Liver (tissue), 9 donors: Measurements from ENCODE around the gene CELF4. TPM values are rescaled to one million over a fixed set of nuclear protein-coding genes. Genes with fewer than 3 reads are reported as not detected.

Experiments used
- DNase-seq: peaks from one replicate; pipeline ENCODE4 v3.0.0-alpha.2; 2017; ENCODE audit warnings: low spot score
- H3K27ac ChIP-seq, 2 donors: one replicate each; pipeline ENCODE4 v1.7.0; 2013; ENCODE audit warnings: inconsistent platforms in 2 of 2, low read length in 2 of 2, control low read depth in 1 of 2, low read depth in 1 of 2, mild to moderate bottlenecking in 1 of 2
- H3K27me3 ChIP-seq, 4 donors: one replicate each; pipeline versions ENCODE4 v1.6.1 to v1.7.0; 2013; ENCODE audit warnings: low read length in 3 of 4, inconsistent platforms in 1 of 4, mild to moderate bottlenecking in 1 of 4, moderate library complexity in 1 of 4; ENCODE audit not compliant: control insufficient read depth in 4 of 4, insufficient read depth in 4 of 4
- H3K36me3 ChIP-seq, 4 donors: one replicate each; pipeline versions ENCODE4 v1.6.1 to v1.7.0; 2013; ENCODE audit warnings: low read length in 3 of 4, mild to moderate bottlenecking in 3 of 4, low read depth in 1 of 4, moderate library complexity in 1 of 4; ENCODE audit not compliant: control insufficient read depth in 4 of 4, insufficient read depth in 3 of 4
- H3K4me1 ChIP-seq, 4 donors: one replicate each; pipeline versions ENCODE4 v1.6.1 to v1.7.0; 2013; ENCODE audit warnings: low read length in 3 of 4, mild to moderate bottlenecking in 3 of 4, moderate library complexity in 1 of 4; ENCODE audit not compliant: control insufficient read depth in 4 of 4, insufficient read depth in 4 of 4
- H3K4me3 ChIP-seq, 3 donors: one replicate each; pipeline versions ENCODE4 v1.6.1 to v1.7.0; 2013; ENCODE audit warnings: low read length in 3 of 3, control low read depth in 1 of 3, low read depth in 1 of 3, mild to moderate bottlenecking in 1 of 3
- H3K9ac ChIP-seq, 2 donors: one replicate each; pipeline ENCODE4 v1.7.0; 2013; ENCODE audit warnings: low read length in 2 of 2, mild to moderate bottlenecking in 2 of 2, moderate library complexity in 2 of 2, control low read depth in 1 of 2, low read depth in 1 of 2
- H3K9me3 ChIP-seq, 4 donors: one replicate each; pipeline versions ENCODE4 v1.6.1 to v1.7.0; 2013; ENCODE audit warnings: low read length in 3 of 4; ENCODE audit not compliant: control insufficient read depth in 4 of 4
- EGR1 ChIP-seq, 2 donors: IDR thresholded peaks; 2 replicates each; pipeline ENCODE4 v1.6.1; 2016 to 2018; ENCODE audit warnings: antibody characterized with exemption in 2 of 2, low read depth in 2 of 2
- FOXA1 ChIP-seq: IDR thresholded peaks from 2 replicates; pipeline ENCODE4 v1.6.1; 2016; ENCODE audit warnings: antibody characterized with exemption
- FOXA2 ChIP-seq: IDR thresholded peaks from 2 replicates; pipeline ENCODE4 v1.6.1; 2016; ENCODE audit warnings: antibody characterized with exemption
- HNF4A ChIP-seq, 2 donors: conservative IDR thresholded peaks; 2 replicates each; pipeline ENCODE4 v1.6.1; 2016; ENCODE audit warnings: antibody characterized with exemption in 2 of 2, mild to moderate bottlenecking in 2 of 2
- HNF4G ChIP-seq: IDR thresholded peaks from 2 replicates; pipeline ENCODE4 v1.6.1; 2016; ENCODE audit warnings: antibody characterized with exemption
- JUND ChIP-seq, 2 donors: IDR thresholded peaks; 2 replicates each; pipeline ENCODE4 v1.6.1; 2016; ENCODE audit warnings: antibody characterized with exemption in 2 of 2
- NR2F2 ChIP-seq: IDR thresholded peaks from 2 replicates; pipeline ENCODE4 v1.6.1; 2016; ENCODE audit warnings: antibody characterized with exemption
- RAD21 ChIP-seq, 2 donors: IDR thresholded peaks; 2 replicates each; pipeline ENCODE4 v1.6.1; 2016; ENCODE audit warnings: antibody characterized with exemption in 2 of 2, mild to moderate bottlenecking in 2 of 2
- RXRA ChIP-seq, 2 donors: IDR thresholded peaks; 2 replicates each; pipeline ENCODE4 v1.6.1; 2017 to 2018; ENCODE audit warnings: antibody characterized with exemption in 2 of 2, mild to moderate bottlenecking in 1 of 2
- SP1 ChIP-seq: IDR thresholded peaks from 2 replicates; pipeline ENCODE4 v1.6.1; 2018; ENCODE audit warnings: antibody characterized with exemption, mild to moderate bottlenecking
- TAF1 ChIP-seq: conservative IDR thresholded peaks from 2 replicates; pipeline ENCODE4 v1.6.1; 2016; ENCODE audit warnings: antibody characterized with exemption, mild to moderate bottlenecking
- YY1 ChIP-seq: IDR thresholded peaks from 2 replicates; pipeline ENCODE4 v1.6.1; 2016; ENCODE audit warnings: antibody characterized with exemption, mild to moderate bottlenecking
- WGBS: extraction: QIAGEN DNeasy Blood & Tissue Kit; methylation state at CpG from one replicate; pipeline ENCODE4 v1.1.7; 2013; 5-methylcytosine and 5-hydroxymethylcytosine counted together
- polyA plus RNA-seq, 2 donors: library from polyadenylated mRNA; stranded (reverse) in 1 of 2; unstranded in 1 of 2; fragments of 200-250 nt in 1 of 2; fragments of >200 nt in 1 of 2; fragmentation: Nextera tagmentation in 1 of 2; extraction: Ambion mirVana in 1 of 2; gene quantifications; one replicate each; pipeline versions ENCODE4 v1.2.1 to v1.2.3, GENCODE V29; 2013 to 2015
- total RNA-seq, 2 donors: library from RNA; depleted of rRNA; stranded (reverse); fragments of >200 nt; gene quantifications; one replicate each; pipeline ENCODE4 v1.2.3, GENCODE V29; 2014
- TF ChIP-seq, protein P1 (sequence below): fragments of 150-350 bp; IDR thresholded peaks from 2 replicates; pipeline ENCODE4 v1.5.1; 2017; ENCODE audit warnings: improper control_type of control experiment, low read depth, low read length; ENCODE audit not compliant: missing input control
- TF ChIP-seq, protein P2 (sequence below): IDR thresholded peaks from 2 replicates; pipeline ENCODE4 v1.6.1; 2016; ENCODE audit warnings: antibody characterized with exemption
- TF ChIP-seq, protein P3 (sequence below): IDR thresholded peaks from 2 replicates; pipeline ENCODE4 v1.6.1; 2016; ENCODE audit warnings: antibody characterized with exemption, mild to moderate bottlenecking
- TF ChIP-seq, protein P4 (sequence below): IDR thresholded peaks from 2 replicates; pipeline ENCODE4 v1.6.1; 2016; ENCODE audit warnings: antibody characterized with exemption
- donor health status: healthy.
- donor health status: healthy.
- donor health status: healthy.
- donor health status: healthy.
- donor health status: healthy.

The CELF4 gene
- total and polyA plus RNA-seq, 4 donors: 0.08 to 0.28 (median 0.21) TPM; not detected in 1

DNA sequence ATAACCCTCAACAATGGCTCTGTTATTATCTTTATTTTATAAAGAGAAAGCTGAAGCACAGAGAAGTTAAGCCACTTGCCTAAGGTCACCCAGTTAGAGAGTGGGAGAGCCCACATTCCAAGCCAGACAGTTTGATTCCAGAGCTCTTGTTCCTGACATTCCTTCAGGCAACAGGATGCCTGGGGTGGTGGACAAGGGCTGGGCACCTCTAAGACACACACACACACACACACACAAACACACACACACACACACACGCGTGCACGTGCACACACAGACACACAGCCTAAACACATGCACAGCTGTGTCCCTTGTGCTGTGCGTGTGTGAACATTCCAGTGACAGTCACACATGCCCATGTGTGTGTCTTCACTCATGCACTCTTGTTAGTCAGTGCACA lies 26.4 kb downstream of the CELF4 start:
- H3K36me3 ChIP-seq: no peaks in the 10 kb centered on the region
- H3K4me3 ChIP-seq: no peak overlapping the region
- no peak overlapping the region for H3K9ac ChIP-seq
- no peak for TF ChIP-seq SP1
- no peak for TF ChIP-seq NR2F2
- no peak for TF ChIP-seq FOXA1
- no peaks in the 10 kb centered on the region for H3K9me3 ChIP-seq
- WGBS: 75% methylated on average over 4 of the region's 4 CpGs
- H3K27ac ChIP-seq: no peak overlapping the region
- H3K4me1 ChIP-seq: no peaks in the 10 kb centered on the region
- peaks cover 0 to 13% (median 5%) of the 10 kb centered on the region in 4 donors for H3K27me3 ChIP-seq
- no peak for DNase-seq

DNA sequence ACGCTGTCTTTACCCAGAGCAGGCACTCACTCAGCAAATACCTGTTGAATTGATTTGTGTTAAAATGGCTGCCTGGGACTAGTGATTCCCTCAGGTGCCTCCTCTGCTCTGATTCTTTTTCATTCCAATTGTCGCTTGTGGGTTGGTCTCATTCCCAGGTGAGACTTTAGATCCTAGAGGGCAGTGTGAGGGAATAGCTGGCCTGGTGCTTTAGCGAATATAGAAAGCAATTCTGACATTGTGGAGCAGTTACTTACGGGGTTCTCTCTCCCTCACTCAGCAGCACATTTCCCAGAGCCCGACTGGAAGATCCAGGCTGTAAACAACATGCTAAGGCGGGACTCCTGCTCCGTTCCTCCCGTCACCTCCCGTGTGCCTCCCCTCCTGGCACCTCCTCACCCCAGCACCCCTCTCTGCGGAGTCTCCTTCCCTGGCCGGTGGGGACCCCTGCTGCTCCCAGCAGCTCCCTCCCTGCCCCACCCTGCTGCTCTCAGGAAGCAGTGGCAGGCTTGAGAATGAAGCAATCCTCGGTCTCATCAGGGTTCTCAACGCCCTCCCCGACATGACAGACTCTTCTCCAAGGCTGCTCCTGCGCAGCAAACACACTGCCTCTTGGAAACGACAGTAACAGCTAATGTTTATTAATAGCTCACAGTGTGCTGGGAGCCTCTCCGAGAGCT lies 26.9 kb downstream of the CELF4 start:
- H3K27me3 ChIP-seq: peaks cover 0 to 13% (median 5%) of the 10 kb centered on the region in 4 donors
- TF ChIP-seq HNF4G: no peak
- TF ChIP-seq, protein P1, sequence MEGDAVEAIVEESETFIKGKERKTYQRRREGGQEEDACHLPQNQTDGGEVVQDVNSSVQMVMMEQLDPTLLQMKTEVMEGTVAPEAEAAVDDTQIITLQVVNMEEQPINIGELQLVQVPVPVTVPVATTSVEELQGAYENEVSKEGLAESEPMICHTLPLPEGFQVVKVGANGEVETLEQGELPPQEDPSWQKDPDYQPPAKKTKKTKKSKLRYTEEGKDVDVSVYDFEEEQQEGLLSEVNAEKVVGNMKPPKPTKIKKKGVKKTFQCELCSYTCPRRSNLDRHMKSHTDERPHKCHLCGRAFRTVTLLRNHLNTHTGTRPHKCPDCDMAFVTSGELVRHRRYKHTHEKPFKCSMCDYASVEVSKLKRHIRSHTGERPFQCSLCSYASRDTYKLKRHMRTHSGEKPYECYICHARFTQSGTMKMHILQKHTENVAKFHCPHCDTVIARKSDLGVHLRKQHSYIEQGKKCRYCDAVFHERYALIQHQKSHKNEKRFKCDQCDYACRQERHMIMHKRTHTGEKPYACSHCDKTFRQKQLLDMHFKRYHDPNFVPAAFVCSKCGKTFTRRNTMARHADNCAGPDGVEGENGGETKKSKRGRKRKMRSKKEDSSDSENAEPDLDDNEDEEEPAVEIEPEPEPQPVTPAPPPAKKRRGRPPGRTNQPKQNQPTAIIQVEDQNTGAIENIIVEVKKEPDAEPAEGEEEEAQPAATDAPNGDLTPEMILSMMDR: no peak
- no peak for TF ChIP-seq NR2F2
- no peak for TF ChIP-seq YY1
- TF ChIP-seq EGR1 (IDR thresholded peaks at IDR 0.05; ENCODE audit: low read depth in 2 of 2): no peak
- TF ChIP-seq FOXA2: no peak
- TF ChIP-seq, protein P2, sequence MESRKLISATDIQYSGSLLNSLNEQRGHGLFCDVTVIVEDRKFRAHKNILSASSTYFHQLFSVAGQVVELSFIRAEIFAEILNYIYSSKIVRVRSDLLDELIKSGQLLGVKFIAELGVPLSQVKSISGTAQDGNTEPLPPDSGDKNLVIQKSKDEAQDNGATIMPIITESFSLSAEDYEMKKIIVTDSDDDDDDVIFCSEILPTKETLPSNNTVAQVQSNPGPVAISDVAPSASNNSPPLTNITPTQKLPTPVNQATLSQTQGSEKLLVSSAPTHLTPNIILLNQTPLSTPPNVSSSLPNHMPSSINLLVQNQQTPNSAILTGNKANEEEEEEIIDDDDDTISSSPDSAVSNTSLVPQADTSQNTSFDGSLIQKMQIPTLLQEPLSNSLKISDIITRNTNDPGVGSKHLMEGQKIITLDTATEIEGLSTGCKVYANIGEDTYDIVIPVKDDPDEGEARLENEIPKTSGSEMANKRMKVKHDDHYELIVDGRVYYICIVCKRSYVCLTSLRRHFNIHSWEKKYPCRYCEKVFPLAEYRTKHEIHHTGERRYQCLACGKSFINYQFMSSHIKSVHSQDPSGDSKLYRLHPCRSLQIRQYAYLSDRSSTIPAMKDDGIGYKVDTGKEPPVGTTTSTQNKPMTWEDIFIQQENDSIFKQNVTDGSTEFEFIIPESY: no peak
- no peak for TF ChIP-seq RXRA (IDR thresholded peaks at IDR 0.05)
- TF ChIP-seq JUND (IDR thresholded peaks at IDR 0.05): no peak
- TF ChIP-seq SP1: no peak
- no peak for TF ChIP-seq RAD21 (IDR thresholded peaks at IDR 0.05)
- TF ChIP-seq, protein P3, sequence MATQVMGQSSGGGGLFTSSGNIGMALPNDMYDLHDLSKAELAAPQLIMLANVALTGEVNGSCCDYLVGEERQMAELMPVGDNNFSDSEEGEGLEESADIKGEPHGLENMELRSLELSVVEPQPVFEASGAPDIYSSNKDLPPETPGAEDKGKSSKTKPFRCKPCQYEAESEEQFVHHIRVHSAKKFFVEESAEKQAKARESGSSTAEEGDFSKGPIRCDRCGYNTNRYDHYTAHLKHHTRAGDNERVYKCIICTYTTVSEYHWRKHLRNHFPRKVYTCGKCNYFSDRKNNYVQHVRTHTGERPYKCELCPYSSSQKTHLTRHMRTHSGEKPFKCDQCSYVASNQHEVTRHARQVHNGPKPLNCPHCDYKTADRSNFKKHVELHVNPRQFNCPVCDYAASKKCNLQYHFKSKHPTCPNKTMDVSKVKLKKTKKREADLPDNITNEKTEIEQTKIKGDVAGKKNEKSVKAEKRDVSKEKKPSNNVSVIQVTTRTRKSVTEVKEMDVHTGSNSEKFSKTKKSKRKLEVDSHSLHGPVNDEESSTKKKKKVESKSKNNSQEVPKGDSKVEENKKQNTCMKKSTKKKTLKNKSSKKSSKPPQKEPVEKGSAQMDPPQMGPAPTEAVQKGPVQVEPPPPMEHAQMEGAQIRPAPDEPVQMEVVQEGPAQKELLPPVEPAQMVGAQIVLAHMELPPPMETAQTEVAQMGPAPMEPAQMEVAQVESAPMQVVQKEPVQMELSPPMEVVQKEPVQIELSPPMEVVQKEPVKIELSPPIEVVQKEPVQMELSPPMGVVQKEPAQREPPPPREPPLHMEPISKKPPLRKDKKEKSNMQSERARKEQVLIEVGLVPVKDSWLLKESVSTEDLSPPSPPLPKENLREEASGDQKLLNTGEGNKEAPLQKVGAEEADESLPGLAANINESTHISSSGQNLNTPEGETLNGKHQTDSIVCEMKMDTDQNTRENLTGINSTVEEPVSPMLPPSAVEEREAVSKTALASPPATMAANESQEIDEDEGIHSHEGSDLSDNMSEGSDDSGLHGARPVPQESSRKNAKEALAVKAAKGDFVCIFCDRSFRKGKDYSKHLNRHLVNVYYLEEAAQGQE: no peak
- TF ChIP-seq, protein P4, sequence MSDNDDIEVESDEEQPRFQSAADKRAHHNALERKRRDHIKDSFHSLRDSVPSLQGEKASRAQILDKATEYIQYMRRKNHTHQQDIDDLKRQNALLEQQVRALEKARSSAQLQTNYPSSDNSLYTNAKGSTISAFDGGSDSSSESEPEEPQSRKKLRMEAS: no peak
- TF ChIP-seq HNF4A (conservative IDR thresholded peaks at IDR 0.05): no peak
- TF ChIP-seq TAF1: no peak

More for the DNA sequence above, 26.9 kb downstream of the CELF4 start:
- Histone ChIP-seq H3K9ac (no peak overlapping the region), H3K36me3 (no peaks in the 10 kb centered on the region), H3K27ac (no peak overlapping the region), H3K9me3 (no peaks in the 10 kb centered on the region), H3K4me1 (no peaks in the 10 kb centered on the region), H3K4me3 (no peak overlapping the region)
- DNase-seq: no peak
- 23% methylated on average over 17 of the region's 17 CpGs for WGBS
